SIG-M5 treated with dmso at 0.1 percent for 504 hours (cell line): ENCODE data around the gene TXNRD2.
A peak's percentile ranks its signal among the peaks of the same experiment; 100 is the strongest.

Experiments used
- DNase-seq: peaks from one replicate; lab custom pipeline; 2025; ENCODE audit not compliant: unreplicated experiment; lab: John Stamatoyannopoulos, UW

TXNRD2 gene

GRCh38 chr22:19941365-19942082 is at the start of gene TXNRD2, which contains the start of gene COMT:
Gene TXNRD2, minus strand, starts transcription at chr22:19941818. Its CDS starts 15 bp downstream, at chr22:19941803.
Gene COMT, plus strand, starts transcription at chr22:19941772. Its CDS starts 20,755 bp downstream, at chr22:19962527.
- peak; percentile 38 for DNase-seq

GRCh38 chr22:19991395-19991644 is 49.7 kb upstream of the TXNRD2 start:
- no peak for DNase-seq

DNA sequence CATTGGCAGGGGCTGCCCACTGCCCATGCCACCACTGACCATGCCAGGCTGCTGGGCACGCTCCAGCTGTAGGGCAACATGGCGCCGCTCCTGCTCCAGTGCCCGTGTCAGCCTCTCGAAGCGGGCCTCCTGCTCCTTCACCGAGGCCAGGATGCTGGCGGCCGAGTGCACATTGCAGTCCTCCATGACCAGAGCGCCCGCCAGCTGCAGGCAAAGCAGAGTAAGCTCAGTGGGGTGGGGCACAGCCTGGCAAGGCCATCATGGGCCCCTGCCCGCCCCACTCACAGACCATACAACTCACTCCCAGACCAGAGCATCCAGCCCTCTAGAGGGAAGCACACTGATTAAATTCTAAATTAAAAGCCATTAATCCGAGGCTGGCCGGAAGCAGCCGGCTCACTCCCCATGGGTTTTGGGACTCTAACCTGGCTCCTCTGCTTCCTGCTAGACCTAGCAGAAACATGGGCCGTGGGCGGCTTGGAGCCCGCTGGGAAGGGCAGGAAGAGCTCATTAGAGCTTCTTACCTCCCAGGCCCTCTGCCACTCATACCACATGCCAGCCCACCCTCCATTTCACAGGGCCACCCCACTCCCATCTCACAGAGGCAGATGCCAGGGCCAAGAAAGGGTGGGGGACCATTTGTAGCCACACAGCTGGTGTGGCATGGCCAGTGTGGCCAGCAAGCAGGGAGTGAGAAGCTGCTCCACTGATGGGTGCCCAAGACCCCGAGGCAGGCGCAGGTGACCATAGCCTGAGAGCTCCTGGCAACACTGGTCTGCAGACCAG is 49.2 kb upstream of the TXNRD2 start:
- no peak for DNase-seq

DNA sequence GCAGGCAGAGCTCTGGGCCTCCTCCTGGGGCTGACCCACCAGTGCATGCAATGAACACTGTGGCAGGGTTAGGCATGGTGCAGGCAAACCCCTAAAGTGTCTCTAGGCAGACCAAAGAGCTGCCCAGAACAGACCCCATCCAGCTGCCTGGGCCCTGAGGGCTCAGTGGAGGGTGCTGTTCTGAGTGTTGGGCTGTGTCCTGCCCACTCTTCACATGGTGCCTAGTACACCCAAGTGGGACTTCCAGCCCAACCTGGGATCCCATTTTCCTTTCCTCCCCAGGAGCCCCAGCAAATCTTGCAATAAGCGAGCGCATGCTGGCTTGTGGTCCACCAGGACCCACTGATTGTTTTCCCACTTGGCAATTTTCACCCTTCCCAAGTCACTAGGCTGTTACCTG is 48.6 kb upstream of the TXNRD2 start:
- no peak for DNase-seq

DNA sequence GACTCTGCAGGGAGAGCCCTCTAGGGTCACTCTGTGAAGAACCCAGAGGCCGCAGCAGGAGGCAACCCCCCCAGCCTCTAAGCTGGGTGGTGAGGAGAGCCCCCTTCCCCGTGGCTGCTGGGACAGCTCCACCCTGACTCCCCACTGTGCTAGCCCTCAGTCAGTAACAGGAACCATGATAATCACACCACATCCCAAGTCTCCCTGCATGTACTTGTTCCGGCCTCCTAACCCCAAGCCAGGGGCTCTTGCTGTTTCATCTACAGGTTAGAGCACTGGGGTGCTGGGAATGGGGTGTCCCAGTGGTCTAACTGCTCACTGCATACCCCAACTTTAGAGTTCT is 48.1 kb upstream of the TXNRD2 start:
- no peak for DNase-seq

- no peak for DNase-seq
Measured at GRCh38 chr22:19988965-19989724, 47.5 kb upstream of the TXNRD2 start.

- no peak for DNase-seq
Measured at GRCh38 chr22:19988331-19988808, 46.8 kb upstream of the TXNRD2 start.

DNA sequence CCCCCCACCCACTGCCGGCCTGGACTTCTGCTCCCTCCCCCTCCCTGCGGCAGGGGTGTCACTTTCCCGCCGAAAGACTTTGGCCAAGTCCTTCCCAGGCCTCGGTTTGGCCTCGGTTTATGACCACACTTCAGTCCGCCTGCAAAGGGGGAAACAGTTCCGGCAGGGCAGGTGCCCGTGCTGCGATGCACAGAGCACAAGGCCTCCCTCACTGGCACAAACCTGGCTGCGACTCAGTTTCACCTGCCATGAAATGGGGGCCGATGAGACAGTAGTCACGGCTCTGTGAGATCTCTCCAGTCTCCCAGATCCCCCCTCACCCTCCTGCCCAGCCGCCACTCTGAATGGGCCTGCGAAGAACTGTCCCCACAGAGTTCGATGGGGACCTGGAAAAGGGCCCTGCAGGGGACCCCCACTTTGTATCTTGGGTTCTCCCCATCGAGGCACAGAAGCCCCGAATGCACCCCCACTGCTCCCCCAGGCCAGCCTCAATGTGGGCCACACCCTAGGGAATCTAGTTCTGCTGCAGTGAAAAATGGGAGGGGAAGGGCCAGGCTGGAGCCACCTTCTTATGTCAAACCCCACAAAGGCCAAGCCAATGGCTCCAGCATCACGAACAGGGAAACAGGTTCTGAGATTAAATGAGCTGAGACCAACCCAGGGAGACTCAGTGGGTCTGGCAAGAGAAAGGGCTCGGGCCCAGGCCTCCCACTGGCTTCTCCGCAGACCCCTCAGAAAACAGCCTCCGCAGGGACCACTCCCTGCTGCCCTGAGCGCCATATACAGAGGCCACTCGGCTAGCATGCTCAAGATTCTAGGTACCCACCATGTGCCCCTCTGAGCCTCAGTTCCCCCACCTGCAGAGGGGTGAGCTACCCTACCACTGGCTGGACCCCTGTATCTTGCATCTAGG is 46.0 kb upstream of the TXNRD2 start:
- no peak for DNase-seq

DNA sequence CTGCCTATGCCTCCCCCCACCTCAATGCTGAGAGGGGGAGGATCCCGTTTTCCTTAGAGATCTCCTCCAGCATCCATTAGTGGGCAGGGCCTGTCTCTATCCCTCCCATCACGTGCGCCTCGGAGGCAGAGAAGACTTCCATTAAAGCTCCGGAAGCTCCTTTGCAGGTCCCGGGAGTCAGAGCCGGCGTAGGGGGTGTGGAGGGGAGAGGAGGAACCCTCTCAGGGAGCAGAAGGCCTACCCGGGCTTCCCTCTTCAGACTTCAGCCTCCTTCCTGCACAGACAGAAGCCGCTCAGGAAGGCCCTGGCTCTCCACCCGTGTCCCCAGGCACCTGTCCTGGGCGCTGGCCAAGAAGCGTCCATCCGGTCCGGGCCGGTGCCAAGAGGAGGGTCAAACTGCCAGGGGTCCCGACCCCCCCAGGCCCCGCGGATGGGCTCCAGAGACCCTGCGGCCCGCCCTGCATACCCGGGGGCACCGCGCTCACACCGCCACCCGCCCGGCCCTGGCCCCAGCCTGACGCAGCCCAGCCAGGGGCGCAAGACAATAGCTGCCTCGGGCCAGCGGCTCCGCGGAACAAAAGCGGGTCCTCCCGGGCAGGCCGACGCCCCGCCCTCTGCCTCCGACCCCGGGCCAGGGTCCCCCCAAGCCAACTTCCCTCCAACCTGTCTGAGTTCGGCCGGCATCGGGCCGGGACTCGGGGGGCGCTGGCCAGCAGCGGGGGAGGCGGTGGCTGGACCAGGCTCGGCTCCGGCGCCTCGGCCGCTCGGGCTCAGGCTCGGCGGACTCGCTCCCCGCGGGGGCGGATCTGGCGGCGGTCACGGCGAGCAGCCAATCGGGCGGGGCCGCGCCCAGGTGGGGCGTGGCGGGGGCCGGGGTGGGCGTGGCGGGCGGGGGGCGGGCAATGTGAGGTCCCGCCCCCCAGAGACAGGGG is 45.1 kb upstream of the TXNRD2 start:
- peak; percentile 21 for DNase-seq

- no peak for DNase-seq
Measured at GRCh38 chr22:19986011-19986409, 44.4 kb upstream of the TXNRD2 start.

GRCh38 chr22:19984851-19985811 is 43.5 kb upstream of the TXNRD2 start:
- DNase-seq: no peak

DNA sequence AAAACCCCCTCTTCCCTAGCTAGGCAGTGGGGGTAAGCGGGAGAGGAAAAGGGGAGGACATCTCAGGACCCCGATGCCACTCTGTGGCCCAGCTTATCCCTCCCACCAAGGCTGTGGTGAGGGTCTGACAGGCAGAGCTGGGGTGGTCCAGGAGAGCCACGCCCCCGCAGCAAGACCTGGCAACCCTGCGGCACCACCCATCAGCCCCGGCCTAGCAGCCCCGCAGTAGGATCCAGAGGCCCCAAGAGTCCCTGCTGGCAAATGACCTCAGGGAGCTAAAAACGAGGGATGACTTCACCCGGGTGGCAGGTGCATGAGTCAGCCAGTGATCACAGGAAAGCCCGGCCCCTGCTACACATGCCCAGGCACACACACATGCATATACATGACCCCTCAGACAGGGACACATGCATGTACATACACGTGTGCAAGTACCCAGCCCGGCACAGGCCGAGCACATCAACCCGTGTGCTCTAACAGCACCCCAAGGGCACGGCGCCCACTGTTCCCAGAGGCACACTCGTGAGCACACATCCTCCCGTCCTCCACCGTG is 42.7 kb upstream of the TXNRD2 start:
- peak; percentile 10 for DNase-seq

- DNase-seq: no peak
Measured at GRCh38 chr22:19983741-19984140, 42.1 kb upstream of the TXNRD2 start.

- DNase-seq: no peak
Measured at GRCh38 chr22:19982991-19983578, 41.5 kb upstream of the TXNRD2 start.

GRCh38 chr22:19981961-19982920 is 40.6 kb upstream of the TXNRD2 start:
- DNase-seq: no peak

- no peak for DNase-seq
Measured at GRCh38 chr22:19981171-19981960, 39.7 kb upstream of the TXNRD2 start.
